Immature natural killer cell (primary cell): ENCODE results near the gene SGSM2. TPM values are rescaled to one million over a fixed set of nuclear protein-coding genes. Genes with fewer than 3 reads are reported as not detected.

Source experiments
- DNase-seq, 3 donors: peaks; one replicate each; pipeline ENCODE4 v3.0.0; 2022; ENCODE audit warnings: mixed read lengths in 1 of 3
- H3K27ac Mint-ChIP-seq, 6 donors: one replicate each; pipeline ENCODE4 v1.8.0; 2020; ENCODE audit warnings: mixed read lengths in 6 of 6, mild to moderate bottlenecking in 5 of 6, inconsistent platforms in 4 of 6, moderate library complexity in 3 of 6
- H3K27me3 Mint-ChIP-seq, 3 donors: one replicate each; pipeline ENCODE4 v1.8.0; 2020 to 2021; ENCODE audit warnings: low read depth in 3 of 3, mild to moderate bottlenecking in 3 of 3, mixed read lengths in 3 of 3, moderate library complexity in 3 of 3, inconsistent platforms in 1 of 3
- H3K36me3 Mint-ChIP-seq, 3 donors: one replicate each; pipeline ENCODE4 v1.8.0; 2020; ENCODE audit warnings: mixed read lengths in 3 of 3, inconsistent platforms in 2 of 3, mild to moderate bottlenecking in 2 of 3
- H3K4me1 Mint-ChIP-seq, 2 donors: one replicate each; pipeline ENCODE4 v1.8.0; 2020; ENCODE audit warnings: inconsistent platforms in 2 of 2, mild to moderate bottlenecking in 2 of 2, mixed read lengths in 2 of 2, moderate library complexity in 1 of 2
- H3K4me3 Mint-ChIP-seq, 5 donors: one replicate each; pipeline ENCODE4 v1.8.0; 2020; ENCODE audit warnings: mild to moderate bottlenecking in 5 of 5, mixed read lengths in 5 of 5, inconsistent platforms in 3 of 5, moderate library complexity in 3 of 5
- H3K9me3 Mint-ChIP-seq, 6 donors: one replicate each; pipeline ENCODE4 v1.8.0; 2020; ENCODE audit warnings: mild to moderate bottlenecking in 6 of 6, mixed read lengths in 6 of 6, inconsistent platforms in 4 of 6, moderate library complexity in 3 of 6
- polyA plus RNA-seq, 3 donors: library from polyadenylated mRNA; unstranded; fragments of 300-500 nt; fragmentation: Illumina TruSeq; gene quantifications; one replicate each; pipeline ENCODE4 v1.2.3, GENCODE V29; 2021

Gene SGSM2
- polyA plus RNA-seq, 3 donors from 2014 or later = 1.6 to 8.9 (median 3.3) TPM

- Mint-ChIP-seq H3K27me3 (peaks cover 0 to 7% (median 3%) of the 10 kb centered on the region in 3 donors), H3K4me1 (peaks cover 0 to 3% of the 10 kb centered on the region in 2 donors), H3K27ac (peak overlapping the region in 4 of 6 donors; percentile 13 to 53 (median 29)), H3K9me3 (no peaks in the 10 kb centered on the region), H3K36me3 (peaks cover 3 to 9% (median 6%) of the 10 kb centered on the region in 3 donors), H3K4me3 (no peak overlapping the region)
- DNase-seq = no peak
Observed at GRCh38 chr17:2410951-2411350, 73.7 kb downstream of the SGSM2 start.

- Mint-ChIP-seq H3K27me3 (peaks cover 0 to 7% (median 3%) of the 10 kb centered on the region in 3 donors), H3K36me3 (peaks cover 3 to 9% (median 6%) of the 10 kb centered on the region in 3 donors), H3K27ac (no peak overlapping the region), H3K9me3 (no peaks in the 10 kb centered on the region), H3K4me3 (no peak overlapping the region), H3K4me1 (peaks cover 0 to 7% of the 10 kb centered on the region in 2 donors)
- DNase-seq = no peak
Observed at GRCh38 chr17:2412561-2413021, 75.3 kb downstream of the SGSM2 start.

- DNase-seq = no peak
- H3K9me3 Mint-ChIP-seq = no peaks in the 10 kb centered on the region
- no peak overlapping the region for H3K27ac Mint-ChIP-seq
- H3K36me3 Mint-ChIP-seq = peaks cover 3 to 17% (median 10%) of the 10 kb centered on the region in 3 donors
- H3K27me3 Mint-ChIP-seq = peaks cover 0 to 7% (median 3%) of the 10 kb centered on the region in 3 donors
- H3K4me1 Mint-ChIP-seq = peaks cover 0 to 7% of the 10 kb centered on the region in 2 donors
- H3K4me3 Mint-ChIP-seq = no peak overlapping the region
Observed at GRCh38 chr17:2414446-2415064, 77.3 kb downstream of the SGSM2 start.

GRCh38 chr17:2415081-2415480 lies 77.8 kb downstream of the SGSM2 start:
- DNase-seq = no peak
- H3K36me3 Mint-ChIP-seq = peaks cover 3 to 17% (median 10%) of the 10 kb centered on the region in 3 donors
- no peak overlapping the region for H3K4me3 Mint-ChIP-seq
- H3K27ac Mint-ChIP-seq = no peak overlapping the region
- no peaks in the 10 kb centered on the region for H3K9me3 Mint-ChIP-seq
- peaks cover 0 to 7% (median 3%) of the 10 kb centered on the region in 3 donors for H3K27me3 Mint-ChIP-seq
- H3K4me1 Mint-ChIP-seq = peaks cover 0 to 7% of the 10 kb centered on the region in 2 donors

GRCh38 chr17:2416010-2416734 lies 78.9 kb downstream of the SGSM2 start:
- Mint-ChIP-seq H3K4me3 (no peak overlapping the region), H3K9me3 (no peaks in the 10 kb centered on the region), H3K27ac (peak overlapping the region in 4 of 6 donors; percentile 23 to 64 (median 55)), H3K27me3 (peaks cover 0 to 6% (median 0%) of the 10 kb centered on the region in 3 donors), H3K36me3 (peaks cover 3 to 19% (median 10%) of the 10 kb centered on the region in 3 donors), H3K4me1 (peaks cover 0 to 7% of the 10 kb centered on the region in 2 donors)
- DNase-seq = peak; percentile 80 to 84 (median 81)

- H3K27me3 Mint-ChIP-seq = peaks cover 0 to 4% (median 0%) of the 10 kb centered on the region in 3 donors
Observed at GRCh38 chr17:2418572-2418971, 81.3 kb downstream of the SGSM2 start.

GRCh38 chr17:2419486-2419885 lies 82.2 kb downstream of the SGSM2 start:
- DNase-seq = no peak
- Mint-ChIP-seq H3K9me3 (no peaks in the 10 kb centered on the region), H3K4me3 (no peak overlapping the region), H3K27ac (no peak overlapping the region), H3K4me1 (peaks cover 0 to 7% of the 10 kb centered on the region in 2 donors), H3K36me3 (peaks cover 0 to 16% (median 10%) of the 10 kb centered on the region in 3 donors), H3K27me3 (peaks cover 0 to 2% (median 0%) of the 10 kb centered on the region in 3 donors)

More at GRCh38 chr17:2418572-2418971, 81.3 kb downstream of the SGSM2 start:
- peaks cover 0 to 7% of the 10 kb centered on the region in 2 donors for H3K4me1 Mint-ChIP-seq
- DNase-seq = no peak
- H3K27ac Mint-ChIP-seq = peak overlapping the region in 2 of 6 donors; percentile 10 to 23
- no peak overlapping the region for H3K4me3 Mint-ChIP-seq
- H3K36me3 Mint-ChIP-seq = peaks cover 3 to 19% (median 10%) of the 10 kb centered on the region in 3 donors
- H3K9me3 Mint-ChIP-seq = no peaks in the 10 kb centered on the region

GRCh38 chr17:2420176-2420575 lies 82.9 kb downstream of the SGSM2 start:
- DNase-seq = no peak
- H3K9me3 Mint-ChIP-seq = no peaks in the 10 kb centered on the region
- H3K4me1 Mint-ChIP-seq = peaks cover 0 to 7% of the 10 kb centered on the region in 2 donors
- H3K27me3 Mint-ChIP-seq = peaks cover 0 to under 1% (median 0%) of the 10 kb centered on the region in 3 donors
- H3K36me3 Mint-ChIP-seq = peaks cover under 1 to 19% (median 10%) of the 10 kb centered on the region in 3 donors
- no peak overlapping the region for H3K4me3 Mint-ChIP-seq
- H3K27ac Mint-ChIP-seq = no peak overlapping the region

- Mint-ChIP-seq H3K27me3 (no peaks in the 10 kb centered on the region), H3K27ac (peak overlapping the region in 1 of 6 donors; percentile 17), H3K9me3 (no peaks in the 10 kb centered on the region), H3K4me3 (no peak overlapping the region), H3K4me1 (no peaks in the 10 kb centered on the region), H3K36me3 (peaks cover 4 to 27% (median 10%) of the 10 kb centered on the region in 3 donors)
- no peak for DNase-seq
Observed at GRCh38 chr17:2421315-2422147, 84.2 kb downstream of the SGSM2 start.

GRCh38 chr17:2423271-2423670 lies 86.0 kb downstream of the SGSM2 start:
- Mint-ChIP-seq H3K36me3 (peaks cover 4 to 24% (median 10%) of the 10 kb centered on the region in 3 donors), H3K27ac (no peak overlapping the region), H3K4me1 (no peaks in the 10 kb centered on the region)

GRCh38 chr17:2427215-2427614 lies 89.9 kb downstream of the SGSM2 start:
- Mint-ChIP-seq H3K27ac (no peak overlapping the region), H3K27me3 (peaks cover 0 to 2% (median 1%) of the 10 kb centered on the region in 3 donors), H3K9me3 (no peaks in the 10 kb centered on the region), H3K4me1 (no peaks in the 10 kb centered on the region), H3K36me3 (peaks cover 0 to 14% (median 4%) of the 10 kb centered on the region in 3 donors), H3K4me3 (no peak overlapping the region)
- DNase-seq = no peak

More at GRCh38 chr17:2423271-2423670, 86.0 kb downstream of the SGSM2 start:
- no peaks in the 10 kb centered on the region for H3K9me3 Mint-ChIP-seq
- no peak overlapping the region for H3K4me3 Mint-ChIP-seq
- DNase-seq = no peak
- peaks cover 0 to 2% (median 1%) of the 10 kb centered on the region in 3 donors for H3K27me3 Mint-ChIP-seq

- H3K36me3 Mint-ChIP-seq = peaks cover 5 to 20% (median 9%) of the 10 kb centered on the region in 3 donors
- no peak for DNase-seq
- no peaks in the 10 kb centered on the region for H3K4me1 Mint-ChIP-seq
- no peak overlapping the region for H3K4me3 Mint-ChIP-seq
- no peak overlapping the region for H3K27ac Mint-ChIP-seq
- no peaks in the 10 kb centered on the region for H3K9me3 Mint-ChIP-seq
- peaks cover 0 to 4% (median 2%) of the 10 kb centered on the region in 3 donors for H3K27me3 Mint-ChIP-seq
Observed at GRCh38 chr17:2427910-2428309, 90.6 kb downstream of the SGSM2 start.
